Memory B cell (primary cell): Measurements from ENCODE around the gene CXCL5.

Experiments used
- ATAC-seq: fragments of 150-1000 bp; cut with Tn5 transposase; 2 replicates; pipeline ENCODE4 v1.10.0; 2021; ENCODE audit warnings: low read depth, mild to moderate bottlenecking, moderate library complexity
- DNase-seq, 2 donors: peaks; one replicate each; pipeline ENCODE4 v3.0.0; 2022; ENCODE audit warnings: low spot score in 2 of 2
- H3K27ac Mint-ChIP-seq: one replicate; pipeline ENCODE4 v1.8.0; 2022; ENCODE audit warnings: mild to moderate bottlenecking, moderate library complexity, mixed read lengths
- H3K27me3 Mint-ChIP-seq: one replicate; pipeline ENCODE4 v1.8.0; 2022; ENCODE audit warnings: mixed read lengths
- H3K36me3 Mint-ChIP-seq: one replicate; pipeline ENCODE4 v1.8.0; 2022; ENCODE audit warnings: mild to moderate bottlenecking, mixed read lengths
- H3K4me1 Mint-ChIP-seq: one replicate; pipeline ENCODE4 v1.8.0; 2022; ENCODE audit warnings: mixed read lengths
- H3K4me3 Mint-ChIP-seq: one replicate; pipeline ENCODE4 v1.8.0; 2022; ENCODE audit warnings: mild to moderate bottlenecking, moderate library complexity, mixed read lengths
- H3K9me3 Mint-ChIP-seq: one replicate; pipeline ENCODE4 v1.8.0; 2022; ENCODE audit warnings: mixed read lengths

CXCL5 gene

GRCh38 chr4:74031576-74031975 is 33.1 kb upstream of the CXCL5 start:
- ATAC-seq (no peak), DNase-seq (no peak)
- Mint-ChIP-seq H3K4me3 (no peak overlapping the region), H3K4me1 (no peaks in the 10 kb centered on the region), H3K27ac (no peak overlapping the region), H3K9me3 (peaks cover 5% of the 10 kb centered on the region), H3K27me3 (peaks cover 5% of the 10 kb centered on the region), H3K36me3 (no peaks in the 10 kb centered on the region)

- H3K9me3 Mint-ChIP-seq = peaks cover 7% of the 10 kb centered on the region
- no peak overlapping the region for H3K4me3 Mint-ChIP-seq
- DNase-seq = no peak
- H3K36me3 Mint-ChIP-seq = no peaks in the 10 kb centered on the region
- no peak for ATAC-seq
- H3K4me1 Mint-ChIP-seq = no peaks in the 10 kb centered on the region
- H3K27ac Mint-ChIP-seq = no peak overlapping the region
- peaks cover 5% of the 10 kb centered on the region for H3K27me3 Mint-ChIP-seq
Observed at GRCh38 chr4:74030285-74030684, 31.8 kb upstream of the CXCL5 start.

GRCh38 chr4:74028504-74028903 is 30.0 kb upstream of the CXCL5 start:
- Mint-ChIP-seq H3K9me3 (peaks cover 7% of the 10 kb centered on the region), H3K27ac (no peak overlapping the region), H3K27me3 (peaks cover 5% of the 10 kb centered on the region), H3K4me1 (no peaks in the 10 kb centered on the region), H3K4me3 (no peak overlapping the region), H3K36me3 (no peaks in the 10 kb centered on the region)
- DNase-seq = no peak
- no peak for ATAC-seq

- no peaks in the 10 kb centered on the region for H3K4me1 Mint-ChIP-seq
- no peaks in the 10 kb centered on the region for H3K27me3 Mint-ChIP-seq
- H3K9me3 Mint-ChIP-seq = peaks cover 3% of the 10 kb centered on the region
- no peak overlapping the region for H3K4me3 Mint-ChIP-seq
- H3K36me3 Mint-ChIP-seq = no peaks in the 10 kb centered on the region
- no peak overlapping the region for H3K27ac Mint-ChIP-seq
- ATAC-seq (no peak), DNase-seq (no peak)
Observed at GRCh38 chr4:74023709-74024108, 25.2 kb upstream of the CXCL5 start.

GRCh38 chr4:74021601-74022000 is 23.1 kb upstream of the CXCL5 start:
- ATAC-seq = no peak
- peaks cover 3% of the 10 kb centered on the region for H3K9me3 Mint-ChIP-seq
- H3K4me1 Mint-ChIP-seq = no peaks in the 10 kb centered on the region
- DNase-seq = no peak
- H3K36me3 Mint-ChIP-seq = no peaks in the 10 kb centered on the region
- H3K27ac Mint-ChIP-seq = no peak overlapping the region
- H3K4me3 Mint-ChIP-seq = no peak overlapping the region
- H3K27me3 Mint-ChIP-seq = no peaks in the 10 kb centered on the region

GRCh38 chr4:74018771-74019170 is 20.3 kb upstream of the CXCL5 start:
- Mint-ChIP-seq H3K27ac (no peak overlapping the region), H3K36me3 (no peaks in the 10 kb centered on the region), H3K9me3 (no peaks in the 10 kb centered on the region), H3K4me1 (no peaks in the 10 kb centered on the region), H3K4me3 (no peak overlapping the region), H3K27me3 (no peaks in the 10 kb centered on the region)
- no peak for ATAC-seq
- DNase-seq = no peak

- Mint-ChIP-seq H3K27me3 (no peaks in the 10 kb centered on the region), H3K36me3 (no peaks in the 10 kb centered on the region), H3K27ac (no peak overlapping the region), H3K4me3 (no peak overlapping the region), H3K9me3 (no peaks in the 10 kb centered on the region), H3K4me1 (no peaks in the 10 kb centered on the region)
- DNase-seq (no peak), ATAC-seq (no peak)
Observed at GRCh38 chr4:74018116-74018515, 19.6 kb upstream of the CXCL5 start.

- ATAC-seq = no peak
- no peaks in the 10 kb centered on the region for H3K27me3 Mint-ChIP-seq
- H3K9me3 Mint-ChIP-seq = no peaks in the 10 kb centered on the region
- H3K4me1 Mint-ChIP-seq = no peaks in the 10 kb centered on the region
- DNase-seq = no peak
- no peaks in the 10 kb centered on the region for H3K36me3 Mint-ChIP-seq
- H3K4me3 Mint-ChIP-seq = no peak overlapping the region
- H3K27ac Mint-ChIP-seq = no peak overlapping the region
Observed at GRCh38 chr4:74016068-74016467, 17.6 kb upstream of the CXCL5 start.

- no peaks in the 10 kb centered on the region for H3K9me3 Mint-ChIP-seq
- H3K27ac Mint-ChIP-seq = no peak overlapping the region
- no peaks in the 10 kb centered on the region for H3K4me1 Mint-ChIP-seq
Observed at GRCh38 chr4:74015126-74015780, 16.8 kb upstream of the CXCL5 start.

GRCh38 chr4:74014332-74014731 is 15.9 kb upstream of the CXCL5 start:
- DNase-seq = no peak
- Mint-ChIP-seq H3K27me3 (no peaks in the 10 kb centered on the region), H3K27ac (no peak overlapping the region)

More at GRCh38 chr4:74015126-74015780, 16.8 kb upstream of the CXCL5 start:
- DNase-seq = no peak
- no peak for ATAC-seq
- Mint-ChIP-seq H3K27me3 (no peaks in the 10 kb centered on the region), H3K36me3 (no peaks in the 10 kb centered on the region), H3K4me3 (no peak overlapping the region)

GRCh38 chr4:74013264-74013663 is 14.8 kb upstream of the CXCL5 start:
- Mint-ChIP-seq H3K27me3 (no peaks in the 10 kb centered on the region), H3K36me3 (no peaks in the 10 kb centered on the region), H3K9me3 (no peaks in the 10 kb centered on the region), H3K4me1 (no peaks in the 10 kb centered on the region), H3K27ac (no peak overlapping the region), H3K4me3 (no peak overlapping the region)
- DNase-seq (no peak), ATAC-seq (no peak)

More at GRCh38 chr4:74014332-74014731, 15.9 kb upstream of the CXCL5 start:
- no peaks in the 10 kb centered on the region for H3K4me1 Mint-ChIP-seq
- H3K4me3 Mint-ChIP-seq = no peak overlapping the region
- ATAC-seq = no peak
- no peaks in the 10 kb centered on the region for H3K36me3 Mint-ChIP-seq
- no peaks in the 10 kb centered on the region for H3K9me3 Mint-ChIP-seq

- no peaks in the 10 kb centered on the region for H3K36me3 Mint-ChIP-seq
- no peaks in the 10 kb centered on the region for H3K9me3 Mint-ChIP-seq
- no peaks in the 10 kb centered on the region for H3K4me1 Mint-ChIP-seq
- H3K4me3 Mint-ChIP-seq = no peak overlapping the region
- no peak overlapping the region for H3K27ac Mint-ChIP-seq
- no peak for ATAC-seq
- no peak for DNase-seq
- no peaks in the 10 kb centered on the region for H3K27me3 Mint-ChIP-seq
Observed at GRCh38 chr4:74012130-74012529, 13.7 kb upstream of the CXCL5 start.

GRCh38 chr4:74009307-74009706 is 10.8 kb upstream of the CXCL5 start:
- no peaks in the 10 kb centered on the region for H3K36me3 Mint-ChIP-seq
- no peak overlapping the region for H3K27ac Mint-ChIP-seq
- H3K4me3 Mint-ChIP-seq = no peak overlapping the region
- no peaks in the 10 kb centered on the region for H3K4me1 Mint-ChIP-seq
- DNase-seq (no peak), ATAC-seq (no peak)
- H3K9me3 Mint-ChIP-seq = no peaks in the 10 kb centered on the region
- H3K27me3 Mint-ChIP-seq = no peaks in the 10 kb centered on the region

- Mint-ChIP-seq H3K4me1 (no peaks in the 10 kb centered on the region), H3K4me3 (no peak overlapping the region), H3K36me3 (no peaks in the 10 kb centered on the region), H3K27ac (no peak overlapping the region), H3K9me3 (no peaks in the 10 kb centered on the region), H3K27me3 (no peaks in the 10 kb centered on the region)
- ATAC-seq (no peak), DNase-seq (no peak)
Observed at GRCh38 chr4:74006009-74006476, 7.6 kb upstream of the CXCL5 start.

GRCh38 chr4:74005528-74005927 is 7.1 kb upstream of the CXCL5 start:
- DNase-seq = no peak
- Mint-ChIP-seq H3K27me3 (no peaks in the 10 kb centered on the region), H3K9me3 (no peaks in the 10 kb centered on the region), H3K4me3 (no peak overlapping the region), H3K4me1 (no peaks in the 10 kb centered on the region), H3K27ac (no peak overlapping the region), H3K36me3 (no peaks in the 10 kb centered on the region)
- no peak for ATAC-seq
